ENCODE measurements around the gene CREB5. TPM values are rescaled to one million over a fixed set of nuclear protein-coding genes. Genes with fewer than 3 reads are reported as not detected.

The CREB5 gene
- total and polyA plus RNA-seq, 10 donors: 0.88 to 56.8 (median 23.5) TPM

DNA sequence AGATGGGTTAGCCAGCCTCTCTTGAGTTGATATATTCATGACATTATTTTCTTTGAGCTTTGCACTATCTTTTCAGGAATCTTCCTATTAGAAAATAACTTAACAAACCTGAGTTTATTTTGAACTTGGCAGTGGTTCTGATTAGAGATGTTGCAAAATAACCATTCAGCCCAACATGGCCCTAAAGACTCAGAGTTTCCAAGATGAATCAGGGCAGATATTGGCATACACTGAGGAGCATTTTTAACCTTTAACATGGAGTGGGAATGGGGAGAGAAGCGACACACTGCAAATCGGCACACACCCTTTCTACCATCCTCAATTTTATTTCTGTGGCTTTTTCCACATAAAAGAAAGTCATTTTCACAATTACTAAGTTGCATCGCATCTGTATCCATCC is 355.0 kb downstream of the CREB5 start:
- intact Hi-C loops (cut with DNase I; ENCODE audit: low total_unique reads): no loop called here
- no peak for DNase-seq
- Histone ChIP-seq H3K4me1 (no peaks in the 10 kb centered on the region), H3K27ac (no peak overlapping the region), H3K4me3 (no peak overlapping the region), H3K27me3 (replicated peaks in 1 of 7) (no peaks in the 10 kb centered on the region), H3K9me3 (no peaks in the 10 kb centered on the region), H3K36me3 (no peaks in the 10 kb centered on the region)
- 87 to 98% (median 94%) methylated on average over 3 of the region's 3 CpGs for WGBS, 5 donors
- no peak for TF ChIP-seq POLR2AphosphoS5 (IDR thresholded peaks at IDR 0.05)
- TF ChIP-seq, protein P1, sequence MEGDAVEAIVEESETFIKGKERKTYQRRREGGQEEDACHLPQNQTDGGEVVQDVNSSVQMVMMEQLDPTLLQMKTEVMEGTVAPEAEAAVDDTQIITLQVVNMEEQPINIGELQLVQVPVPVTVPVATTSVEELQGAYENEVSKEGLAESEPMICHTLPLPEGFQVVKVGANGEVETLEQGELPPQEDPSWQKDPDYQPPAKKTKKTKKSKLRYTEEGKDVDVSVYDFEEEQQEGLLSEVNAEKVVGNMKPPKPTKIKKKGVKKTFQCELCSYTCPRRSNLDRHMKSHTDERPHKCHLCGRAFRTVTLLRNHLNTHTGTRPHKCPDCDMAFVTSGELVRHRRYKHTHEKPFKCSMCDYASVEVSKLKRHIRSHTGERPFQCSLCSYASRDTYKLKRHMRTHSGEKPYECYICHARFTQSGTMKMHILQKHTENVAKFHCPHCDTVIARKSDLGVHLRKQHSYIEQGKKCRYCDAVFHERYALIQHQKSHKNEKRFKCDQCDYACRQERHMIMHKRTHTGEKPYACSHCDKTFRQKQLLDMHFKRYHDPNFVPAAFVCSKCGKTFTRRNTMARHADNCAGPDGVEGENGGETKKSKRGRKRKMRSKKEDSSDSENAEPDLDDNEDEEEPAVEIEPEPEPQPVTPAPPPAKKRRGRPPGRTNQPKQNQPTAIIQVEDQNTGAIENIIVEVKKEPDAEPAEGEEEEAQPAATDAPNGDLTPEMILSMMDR (IDR thresholded peaks at IDR 0.05 in 8 of 11, conservative IDR thresholded peaks at IDR 0.05 in 3 of 11): no peak
- no peak for TF ChIP-seq POLR2A (IDR thresholded peaks at IDR 0.05)

DNA sequence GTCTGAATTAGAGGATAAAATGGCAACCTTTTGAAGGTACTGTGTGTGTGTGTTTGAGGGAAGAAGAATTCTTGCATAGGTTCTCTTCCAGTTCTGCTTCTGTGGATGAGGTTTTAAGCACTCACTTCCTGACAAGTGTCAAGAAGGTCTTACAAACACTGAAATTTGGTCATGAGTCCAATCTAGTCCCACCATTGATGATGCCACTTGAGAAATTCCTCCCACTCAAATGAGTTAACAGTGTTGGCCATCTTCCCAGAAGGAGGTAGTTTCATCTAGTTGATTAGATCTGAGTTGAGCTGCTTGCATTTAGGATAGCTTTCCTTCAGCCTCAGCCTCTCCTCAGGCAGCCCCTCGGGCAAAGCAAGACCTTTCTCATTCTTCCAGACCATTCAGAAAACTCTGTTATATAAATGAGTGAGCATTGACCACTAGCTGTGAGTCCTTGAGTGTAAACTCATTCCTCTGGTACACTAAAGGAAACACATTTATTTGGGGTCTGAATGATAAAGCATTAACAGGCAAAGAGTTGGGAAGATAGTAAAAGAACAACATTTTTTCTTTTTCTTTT is 356.3 kb downstream of the CREB5 start:
- TF ChIP-seq POLR2A (IDR thresholded peaks at IDR 0.05) (no peak), POLR2AphosphoS5 (IDR thresholded peaks at IDR 0.05) (no peak)
- TF ChIP-seq, protein P1 (IDR thresholded peaks at IDR 0.05 in 8 of 11, conservative IDR thresholded peaks at IDR 0.05 in 3 of 11): no peak
- no peak for DNase-seq
- H3K27me3 ChIP-seq (replicated peaks in 1 of 7): no peaks in the 10 kb centered on the region
- no peak overlapping the region for H3K27ac ChIP-seq
- H3K36me3 ChIP-seq: no peaks in the 10 kb centered on the region
- 63 to 85% (median 80%) methylated on average over 1 of the region's 1 CpG for WGBS, 5 donors
- no peaks in the 10 kb centered on the region for H3K4me1 ChIP-seq
- H3K9me3 ChIP-seq: no peaks in the 10 kb centered on the region
- no peak overlapping the region for H3K4me3 ChIP-seq
- intact Hi-C loops (cut with DNase I; ENCODE audit: low total_unique reads): no loop called here

DNA sequence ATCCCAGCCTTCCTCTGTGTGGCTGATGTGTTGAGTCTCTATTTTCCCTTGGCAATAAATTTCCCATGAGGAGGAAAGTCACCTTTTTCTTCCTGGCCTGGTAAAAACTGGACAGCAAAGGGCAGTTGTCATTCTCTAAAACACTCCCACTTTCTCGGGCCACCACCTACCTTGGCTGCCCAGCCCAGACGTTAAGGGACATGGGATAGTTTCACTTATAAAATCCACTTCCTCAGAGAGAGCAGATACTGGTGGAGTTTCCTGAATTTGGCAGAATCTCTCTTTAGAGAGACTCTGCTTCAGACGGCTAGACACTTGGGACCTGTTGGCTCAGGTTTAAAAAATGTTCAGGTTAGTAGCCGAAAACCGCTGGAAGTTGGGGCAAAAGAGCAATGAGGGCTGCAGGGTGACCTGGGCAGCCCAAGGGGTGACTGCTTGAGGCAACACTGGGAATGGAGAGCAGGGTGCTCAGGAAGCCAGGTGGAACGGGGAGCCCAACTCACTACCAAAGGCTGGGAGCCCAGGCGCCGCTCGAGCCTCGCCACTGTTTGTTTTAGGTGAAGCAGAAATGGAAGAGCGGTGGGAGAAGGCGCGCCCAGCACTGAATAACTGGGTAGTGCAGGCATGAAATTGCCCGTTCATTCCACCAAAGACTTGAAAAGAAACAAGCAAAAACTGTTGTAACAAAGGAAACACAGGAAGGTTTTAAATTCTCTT is 359.7 kb downstream of the CREB5 start:
- Histone ChIP-seq H3K27ac (no peak overlapping the region), H3K27me3 (replicated peaks in 1 of 7) (no peaks in the 10 kb centered on the region), H3K9me3 (no peaks in the 10 kb centered on the region), H3K4me3 (no peak overlapping the region), H3K4me1 (no peaks in the 10 kb centered on the region), H3K36me3 (no peaks in the 10 kb centered on the region)
- TF ChIP-seq POLR2AphosphoS5 (IDR thresholded peaks at IDR 0.05): no peak
- TF ChIP-seq, protein P1 (IDR thresholded peaks at IDR 0.05 in 8 of 11, conservative IDR thresholded peaks at IDR 0.05 in 3 of 11): no peak
- TF ChIP-seq POLR2A (IDR thresholded peaks at IDR 0.05): no peak
- WGBS, 5 donors: 82 to 90% (median 87%) methylated on average over 14 of the region's 14 CpGs
- intact Hi-C loops (cut with DNase I; ENCODE audit: low total_unique reads): no loop called here
- DNase-seq: no peak

DNA sequence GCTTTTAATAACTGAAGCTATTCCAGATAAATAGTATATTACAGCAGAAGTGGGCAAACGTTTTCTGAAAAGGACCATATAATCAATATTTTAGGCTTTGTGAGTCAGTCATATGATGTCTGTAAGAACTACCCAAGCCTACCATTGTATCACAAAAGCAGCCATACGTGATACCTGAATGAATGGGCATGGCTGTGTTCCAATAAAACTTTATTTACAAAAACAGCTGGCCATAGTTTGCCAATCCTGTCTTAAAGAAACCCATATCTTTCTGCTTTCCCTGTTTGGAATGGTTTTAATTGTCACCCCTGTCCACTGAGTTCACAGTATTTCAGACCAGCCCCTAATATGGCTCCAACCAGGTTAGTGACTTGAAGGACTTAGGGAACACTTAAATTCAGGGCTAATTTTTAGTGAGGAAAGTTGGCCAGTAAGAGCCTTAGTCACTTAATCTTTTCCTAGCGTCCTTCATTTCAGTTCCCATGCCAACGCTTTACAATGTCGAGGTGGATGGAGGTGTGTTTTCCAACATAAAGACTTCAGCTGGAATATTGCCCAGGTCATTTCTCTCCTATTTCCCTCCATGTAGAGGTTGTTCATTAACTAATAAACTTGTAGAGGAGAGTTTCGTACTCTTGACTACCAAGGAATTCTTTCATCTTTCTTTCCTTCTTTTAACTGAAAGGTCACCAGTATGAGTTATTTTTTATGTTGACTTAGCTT is 361.3 kb downstream of the CREB5 start:
- WGBS, 5 donors: 86 to 95% (median 87%) methylated on average over 6 of the region's 6 CpGs
- TF ChIP-seq POLR2A (IDR thresholded peaks at IDR 0.05) (no peak), POLR2AphosphoS5 (IDR thresholded peaks at IDR 0.05) (no peak)
- TF ChIP-seq, protein P1 (IDR thresholded peaks at IDR 0.05 in 8 of 11, conservative IDR thresholded peaks at IDR 0.05 in 3 of 11): no peak
- no peak overlapping the region for H3K27ac ChIP-seq
- intact Hi-C loops (cut with DNase I; ENCODE audit: low total_unique reads): no loop called here
- H3K36me3 ChIP-seq: no peaks in the 10 kb centered on the region
- no peaks in the 10 kb centered on the region for H3K9me3 ChIP-seq
- H3K27me3 ChIP-seq (replicated peaks in 1 of 7): no peaks in the 10 kb centered on the region
- no peak for DNase-seq
- H3K4me1 ChIP-seq: no peaks in the 10 kb centered on the region
- no peak overlapping the region for H3K4me3 ChIP-seq

All from spleen (tissue), 11 donors.